Right cardiac atrium (tissue), 5 donors: ENCODE measurements around the gene RAG2. TPM values are rescaled to one million over a fixed set of nuclear protein-coding genes. Genes with fewer than 3 reads are reported as not detected.

ENCODE experiments used
- polyA plus RNA-seq: library from polyadenylated mRNA; stranded (reverse); fragments of 200-250 nt; gene quantifications from one replicate; pipeline ENCODE4 v1.2.3, GENCODE V29; 2013
- total RNA-seq, 4 donors: library from RNA; stranded (reverse); fragmentation: NEBNext Ultra II Directional; extraction: Animal tissue kit (Norgen Biotek cat#: 25700); gene quantifications; one replicate each; pipeline ENCODE4 v1.2.1, GENCODE V29; 2021
- donor health status: healthy with polysubstance abuse.
- donor health status: DM: no; HTN: yes; CAD: no.
- donor health status: DM: no; HTN: no; CAD: no.
- donor health status: DM: no; HTN: yes; CAD: no; lungs with severe emphysema.
- donor health status: DM: yes; HTN: yes; CAD: no.

RAG2 gene
- total and polyA plus RNA-seq, 5 donors = 0.41 TPM; not detected in 4

Other genes starting within 250 kb of the RAG2 start
- 10 to 100 TPM; 11.4 to 13.8 (median 11.8) TPM for gene TRAF6, start 88.0 kb downstream of the RAG2 start, total RNA-seq
- 4.1 TPM for gene TRAF6, start 88.0 kb downstream of the RAG2 start, polyA plus RNA-seq
- gene RAG1, start 30.2 kb downstream of the RAG2 start, total RNA-seq = under 1 TPM; 0.72 to 0.88 (median 0.83) TPM
- gene RAG1, start 30.2 kb downstream of the RAG2 start, polyA plus RNA-seq = 0.72 TPM
- gene IFTAP, start 3.7 kb downstream of the RAG2 start, total RNA-seq = 10 to 100 TPM; 28.3 to 43.7 (median 39.5) TPM
- gene IFTAP, start 3.7 kb downstream of the RAG2 start, polyA plus RNA-seq = 89.2 TPM